Measurements from ENCODE around the gene SERGEF. TPM values are rescaled to one million over a fixed set of nuclear protein-coding genes. Genes with fewer than 3 reads are reported as not detected.

The SERGEF gene
- total RNA-seq, 1 experiment from 2014 or later: 19.0 TPM

DNA sequence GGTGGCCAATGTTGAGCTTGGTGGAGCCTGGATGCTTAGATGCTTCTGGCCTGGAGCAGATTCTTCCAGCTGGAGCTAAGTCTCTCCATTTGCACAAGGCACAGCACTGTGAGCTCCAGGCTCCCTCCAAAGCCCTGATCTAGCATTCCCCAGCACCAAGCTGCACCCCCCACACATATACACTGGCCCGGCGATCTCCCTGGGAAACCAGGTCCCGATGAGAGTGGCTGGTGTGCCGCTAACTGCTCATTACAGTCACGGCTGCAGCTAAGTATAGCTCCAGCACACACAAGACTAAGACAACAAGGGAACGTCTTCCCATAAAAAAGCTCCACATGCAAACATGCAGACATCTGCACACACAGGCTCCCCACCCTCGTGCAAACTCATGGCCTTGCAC, 260.7 kb downstream of the SERGEF start:
- Histone ChIP-seq H3K9me3 (no peaks in the 10 kb centered on the region), H3K36me3 (no peaks in the 10 kb centered on the region), H3K27me3 (no peaks in the 10 kb centered on the region), H3K4me3 (no peak overlapping the region)
- DNase-seq: no peak

DNA sequence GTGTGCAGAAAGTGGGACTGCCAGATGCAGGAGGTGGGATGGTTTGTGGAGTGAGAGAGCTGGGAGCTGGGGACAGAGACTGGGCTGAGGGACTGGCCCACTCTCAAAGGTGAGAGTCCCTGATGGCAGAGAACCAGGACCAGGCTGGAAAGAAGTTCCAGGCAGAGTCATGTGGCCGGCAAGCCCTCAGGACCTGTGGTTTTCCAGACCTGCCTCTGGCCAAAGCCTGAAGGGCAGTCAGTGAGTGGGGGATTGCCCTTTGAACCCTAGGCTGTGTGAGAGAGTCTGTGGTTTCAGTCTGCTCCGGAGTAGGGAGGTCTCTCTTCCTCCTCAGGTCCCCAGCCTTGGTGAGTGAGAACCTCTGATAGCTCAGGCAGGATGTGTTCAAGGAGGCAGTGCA, 261.3 kb downstream of the SERGEF start:
- H3K27me3 ChIP-seq: no peaks in the 10 kb centered on the region
- DNase-seq: no peak
- H3K9me3 ChIP-seq: no peaks in the 10 kb centered on the region
- no peaks in the 10 kb centered on the region for H3K36me3 ChIP-seq
- no peak overlapping the region for H3K4me3 ChIP-seq

GRCh38 chr11:17750801-17751165, 262.1 kb downstream of the SERGEF start:
- Histone ChIP-seq H3K27me3 (no peaks in the 10 kb centered on the region), H3K4me3 (no peak overlapping the region), H3K9me3 (no peaks in the 10 kb centered on the region), H3K36me3 (no peaks in the 10 kb centered on the region)
- no peak for DNase-seq

DNA sequence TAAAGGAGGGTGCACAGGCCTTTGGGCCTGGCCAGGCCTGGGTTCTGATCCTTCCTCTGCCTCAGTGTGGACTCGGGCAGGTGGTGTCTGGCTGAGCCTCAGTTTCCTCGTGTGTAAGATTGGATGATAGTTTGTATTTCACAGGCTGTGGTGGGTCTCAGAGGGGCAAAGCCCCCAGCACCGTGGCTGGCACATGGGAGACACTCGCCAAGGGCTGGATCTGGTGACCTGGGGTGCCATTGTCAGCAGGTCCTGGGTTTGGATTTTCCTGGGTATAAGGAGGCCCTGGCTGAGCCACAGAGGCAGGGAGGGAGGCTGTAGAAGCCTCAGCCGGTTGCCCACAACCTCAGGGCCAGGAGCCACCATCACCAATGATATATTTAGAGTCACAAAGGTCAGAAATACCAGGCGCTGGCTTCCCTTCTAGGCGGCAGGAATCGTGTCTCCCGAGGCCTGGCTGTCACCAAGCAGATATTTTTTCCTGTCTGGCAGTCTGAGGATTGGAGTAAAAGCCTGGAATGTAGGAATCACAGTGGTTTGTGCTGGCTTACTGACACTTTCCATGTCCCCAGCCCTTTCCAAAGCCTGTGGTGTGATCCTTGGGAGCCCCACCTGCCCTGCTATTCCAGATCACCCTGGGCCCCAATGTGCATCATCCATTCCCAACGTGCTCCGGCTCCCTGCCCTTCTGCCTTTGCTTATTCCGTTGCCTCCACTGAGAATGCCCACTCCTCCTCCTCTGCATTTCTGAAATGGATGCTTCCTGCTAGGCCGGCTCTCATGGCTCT, 262.6 kb downstream of the SERGEF start:
- Histone ChIP-seq H3K9me3 (no peaks in the 10 kb centered on the region), H3K27me3 (no peaks in the 10 kb centered on the region), H3K36me3 (no peaks in the 10 kb centered on the region), H3K4me3 (no peak overlapping the region)
- no peak for DNase-seq

GRCh38 chr11:17748761-17749721, 263.8 kb downstream of the SERGEF start:
- no peaks in the 10 kb centered on the region for H3K27me3 ChIP-seq
- no peaks in the 10 kb centered on the region for H3K9me3 ChIP-seq
- no peak overlapping the region for H3K4me3 ChIP-seq
- no peak for DNase-seq
- H3K36me3 ChIP-seq: no peaks in the 10 kb centered on the region

DNA sequence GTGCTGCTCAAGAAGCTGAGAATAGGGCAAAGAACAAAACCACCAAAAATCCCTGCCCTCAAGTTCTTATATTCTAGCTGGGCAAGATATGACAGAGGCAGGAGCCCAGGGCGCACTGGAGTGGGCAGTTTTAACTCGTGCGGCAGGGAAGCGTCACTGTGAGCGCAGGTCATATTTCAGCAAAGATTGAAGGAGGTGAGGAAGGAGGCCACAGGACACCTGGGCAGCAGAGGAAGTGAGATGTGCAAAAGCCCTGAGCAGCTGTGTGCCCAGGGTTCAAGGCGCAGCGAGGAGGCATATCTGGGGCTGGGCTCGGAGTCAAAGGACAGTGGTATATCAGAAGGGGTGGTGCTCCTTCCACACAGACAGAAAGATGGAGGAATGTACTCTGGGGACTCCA, 264.8 kb downstream of the SERGEF start:
- H3K27me3 ChIP-seq: no peaks in the 10 kb centered on the region
- no peak overlapping the region for H3K4me3 ChIP-seq
- H3K36me3 ChIP-seq: no peaks in the 10 kb centered on the region
- DNase-seq: no peak
- H3K9me3 ChIP-seq: no peaks in the 10 kb centered on the region

- Histone ChIP-seq H3K4me3 (no peak overlapping the region), H3K27me3 (no peaks in the 10 kb centered on the region), H3K36me3 (no peaks in the 10 kb centered on the region), H3K9me3 (no peaks in the 10 kb centered on the region)
- DNase-seq: no peak
Measured at GRCh38 chr11:17747131-17747955, 265.5 kb downstream of the SERGEF start.

DNA sequence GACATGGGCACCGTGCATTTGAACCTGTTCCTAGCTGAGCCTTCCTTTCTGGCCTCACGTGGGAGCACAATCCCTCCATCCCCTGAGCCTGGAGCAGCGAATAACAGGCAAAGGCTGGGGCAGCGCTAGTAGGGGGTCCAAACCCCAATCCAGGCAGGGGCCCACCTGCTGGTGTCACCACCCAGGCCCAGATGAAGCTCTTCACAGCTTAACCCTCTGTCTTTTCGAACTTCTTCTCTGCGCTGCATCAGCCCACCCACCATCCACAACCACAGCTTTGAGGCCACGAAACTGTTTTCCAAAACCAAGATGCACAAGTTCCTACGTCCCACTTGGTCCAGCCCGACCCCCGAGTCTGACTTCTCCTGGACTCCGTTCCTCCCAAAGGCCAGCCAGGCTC, 266.8 kb downstream of the SERGEF start:
- no peaks in the 10 kb centered on the region for H3K9me3 ChIP-seq
- DNase-seq: no peak
- no peaks in the 10 kb centered on the region for H3K27me3 ChIP-seq
- H3K36me3 ChIP-seq: no peaks in the 10 kb centered on the region
- no peak overlapping the region for H3K4me3 ChIP-seq

GRCh38 chr11:17745023-17745772, 267.6 kb downstream of the SERGEF start:
- no peak for DNase-seq
- Histone ChIP-seq H3K4me3 (no peak overlapping the region), H3K9me3 (no peaks in the 10 kb centered on the region), H3K36me3 (no peaks in the 10 kb centered on the region), H3K27me3 (no peaks in the 10 kb centered on the region)

GRCh38 chr11:17744151-17744940, 268.5 kb downstream of the SERGEF start:
- no peak overlapping the region for H3K4me3 ChIP-seq
- no peaks in the 10 kb centered on the region for H3K36me3 ChIP-seq
- peak; percentile 78 for DNase-seq
- no peaks in the 10 kb centered on the region for H3K27me3 ChIP-seq
- H3K9me3 ChIP-seq: no peaks in the 10 kb centered on the region

DNA sequence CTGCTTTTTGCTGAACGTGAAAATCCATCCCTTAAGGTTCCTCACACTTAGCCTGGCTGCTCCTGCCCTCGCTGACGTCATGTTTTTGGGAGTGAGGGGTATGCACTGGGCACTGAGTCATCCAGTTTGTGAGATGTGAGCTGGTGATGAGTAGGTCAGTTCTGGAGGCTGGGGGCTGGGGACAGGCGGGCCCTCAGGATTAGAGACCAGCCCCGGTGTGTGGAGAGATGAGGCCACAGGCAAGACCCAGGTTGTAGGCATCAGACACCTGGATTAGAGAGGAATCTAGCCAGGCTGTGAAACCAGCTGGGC, 269.1 kb downstream of the SERGEF start:
- H3K4me3 ChIP-seq: no peak overlapping the region
- H3K27me3 ChIP-seq: no peaks in the 10 kb centered on the region
- no peaks in the 10 kb centered on the region for H3K36me3 ChIP-seq
- H3K9me3 ChIP-seq: no peaks in the 10 kb centered on the region
- DNase-seq: peak; percentile 78

GRCh38 chr11:17743026-17743807, 269.6 kb downstream of the SERGEF start:
- H3K36me3 ChIP-seq: no peaks in the 10 kb centered on the region
- DNase-seq: no peak
- H3K4me3 ChIP-seq: no peak overlapping the region
- no peaks in the 10 kb centered on the region for H3K9me3 ChIP-seq
- no peaks in the 10 kb centered on the region for H3K27me3 ChIP-seq

GRCh38 chr11:17742019-17742418, 270.8 kb downstream of the SERGEF start:
- Histone ChIP-seq H3K4me3 (no peak overlapping the region), H3K36me3 (no peaks in the 10 kb centered on the region), H3K27me3 (no peaks in the 10 kb centered on the region), H3K9me3 (no peaks in the 10 kb centered on the region)
- DNase-seq: no peak

DNA sequence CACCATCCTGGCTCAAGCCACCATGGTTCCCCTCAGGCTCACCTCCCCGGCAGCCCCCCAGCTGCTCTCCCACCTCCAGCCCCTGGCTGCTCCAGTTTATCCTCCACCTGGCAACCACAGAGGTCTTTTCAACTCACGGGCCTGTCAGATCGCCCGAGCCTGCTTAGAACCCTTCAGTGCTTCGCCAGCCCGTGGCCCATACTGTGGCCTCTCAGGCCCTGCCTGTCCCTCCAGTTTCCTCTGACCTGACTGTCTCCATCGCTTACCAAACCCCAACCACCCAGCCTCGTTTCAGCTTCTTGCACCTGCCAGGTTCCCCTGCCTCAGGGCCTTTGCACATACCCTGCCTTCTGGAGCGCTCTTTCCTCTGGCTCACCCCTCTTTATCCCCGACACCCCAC, 271.4 kb downstream of the SERGEF start:
- Histone ChIP-seq H3K4me3 (no peak overlapping the region), H3K27me3 (no peaks in the 10 kb centered on the region), H3K9me3 (no peaks in the 10 kb centered on the region), H3K36me3 (no peaks in the 10 kb centered on the region)
- no peak for DNase-seq

- H3K9me3 ChIP-seq: no peaks in the 10 kb centered on the region
- no peak overlapping the region for H3K4me3 ChIP-seq
- H3K36me3 ChIP-seq: no peaks in the 10 kb centered on the region
- H3K27me3 ChIP-seq: no peaks in the 10 kb centered on the region
- no peak for DNase-seq
Measured at GRCh38 chr11:17740649-17741235, 272.1 kb downstream of the SERGEF start.
